AG04449 (cell line): Measurements from ENCODE around the gene ADPRS.

Source experiments
- CTCF ChIA-PET: fragments of 350-600 bp; formaldehyde crosslinking; extraction: SDS; loops from one replicate; lab custom pipeline; 2021; ENCODE audit warnings: antibody characterized with exemption; lab: Yijun Ruan, JAX
- POLR2A ChIA-PET: fragments of 400-600, 350-600 bp; formaldehyde crosslinking; extraction: SDS; loops from one replicate; lab custom pipeline; 2020; ENCODE audit warnings: antibody characterized with exemption, inconsistent platforms; lab: Yijun Ruan, JAX
- DNase-seq: peaks from one replicate; pipeline ENCODE4 v3.0.0-alpha.2; 2010; ENCODE audit warnings: low read depth, low spot score
- H3K4me3 ChIP-seq: 2 replicates; pipeline ENCODE4 v1.5.1; 2011; ENCODE audit warnings: low read depth, mild to moderate bottlenecking, control low read depth, low read length
- CTCF ChIP-seq: IDR thresholded peaks from one replicate; pipeline ENCODE4 v1.5.1; 2011; ENCODE audit warnings: mild to moderate bottlenecking, moderate library complexity, low read length, control low read depth, inconsistent platforms; ENCODE audit not compliant: insufficient read depth; ENCODE audit errors: missing control alignments

The ADPRS gene

GRCh38 chr1:36098650-36099365, 10.1 kb downstream of the ADPRS start:
- DNase-seq = no peak
- CTCF ChIA-PET = interaction anchor here (0.6 to 18.7 kb wide), 10 partner anchors 8 to 321 kb away, joined by 3 to 453 read pairs (median 8); partner anchors contain the start of gene TRAPPC3
- TF ChIP-seq CTCF = no peak
- POLR2A ChIA-PET = no interaction called here
- H3K4me3 ChIP-seq = no peak overlapping the region

GRCh38 chr1:36099681-36100341, 11.1 kb downstream of the ADPRS start:
- DNase-seq = no peak
- CTCF ChIA-PET = interaction anchor here (0.7 to 18.7 kb wide), 31 partner anchors 9 to 322 kb away, joined by 3 to 453 read pairs (median 5); partner anchors contain the start of genes EVA1B, SH3D21 and TRAPPC3
- POLR2A ChIA-PET = no interaction called here

GRCh38 chr1:36100376-36100775, 11.7 kb downstream of the ADPRS start:
- TF ChIP-seq CTCF = no peak
- H3K4me3 ChIP-seq = no peak overlapping the region
- no peak for DNase-seq
- POLR2A ChIA-PET = no interaction called here
- CTCF ChIA-PET = interaction anchor here (0.7 to 18.7 kb wide), 30 partner anchors 8 to 321 kb away, joined by 3 to 453 read pairs (median 5); partner anchors contain the start of genes EVA1B, SH3D21 and TRAPPC3

More at GRCh38 chr1:36099681-36100341, 11.1 kb downstream of the ADPRS start:
- TF ChIP-seq CTCF = peak; percentile 91
- H3K4me3 ChIP-seq = no peak overlapping the region

GRCh38 chr1:36101546-36101945, 12.9 kb downstream of the ADPRS start:
- CTCF ChIA-PET = interaction anchor here (1.0 to 18.7 kb wide), 9 partner anchors 9 to 185 kb away, joined by 3 to 453 read pairs (median 33); partner anchors contain the start of gene TRAPPC3
- TF ChIP-seq CTCF = no peak
- H3K4me3 ChIP-seq = no peak overlapping the region
- DNase-seq = no peak
- POLR2A ChIA-PET = no interaction called here

GRCh38 chr1:36106269-36106668, 17.6 kb downstream of the ADPRS start:
- CTCF ChIA-PET = interaction anchor here (0.8 to 18.7 kb wide), 8 partner anchors 9 to 82 kb away, joined by 3 to 453 read pairs (median 5); partner anchors contain the start of gene TRAPPC3
- TF ChIP-seq CTCF = no peak
- no peak overlapping the region for H3K4me3 ChIP-seq
- DNase-seq = no peak
- POLR2A ChIA-PET = interaction anchor here (0.5 to 2.2 kb wide), 2 partner anchors 27 to 40 kb away, joined by 5 to 8 read pairs; no protein-coding TSS in a partner anchor
